ENCODE data around the gene CDH13.

CDH13 gene

DNA sequence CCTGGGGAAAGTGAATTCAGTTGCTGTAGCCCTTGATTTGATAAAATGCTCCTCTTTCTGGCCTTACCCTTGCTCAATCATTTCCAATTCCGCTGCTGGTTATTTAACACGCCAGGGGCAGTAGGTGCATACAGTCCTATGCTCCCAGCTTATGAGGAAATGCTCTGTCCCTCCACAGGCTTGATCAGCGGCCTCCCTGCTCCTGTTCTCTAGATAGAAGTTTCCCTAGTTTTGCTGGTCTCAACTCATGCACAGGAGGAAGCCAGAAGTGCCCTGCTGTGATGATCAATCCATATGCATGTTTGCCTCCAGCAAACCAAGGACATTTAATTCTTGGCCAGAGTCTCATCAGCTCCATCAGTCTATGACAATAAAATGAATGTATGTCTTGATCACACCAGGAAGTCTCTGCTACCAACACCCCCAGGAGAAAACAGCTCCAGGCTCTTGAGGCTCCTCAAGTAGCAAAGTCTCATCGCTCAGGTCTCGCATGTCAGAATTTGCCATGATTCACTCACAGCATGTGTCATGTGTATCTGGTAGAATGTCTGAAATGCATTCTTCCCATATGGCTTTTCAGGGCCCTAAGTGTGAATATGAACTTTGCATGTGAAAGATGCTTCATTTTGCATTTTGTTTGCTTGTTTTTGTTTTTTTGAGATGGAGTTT is 208.9 kb downstream of the CDH13 start:
- Mint-ChIP-seq H3K9me3 (no peaks in the 10 kb centered on the region), H3K27me3 (peaks cover 21% of the 10 kb centered on the region), H3K4me1 (no peaks in the 10 kb centered on the region), H3K27ac (ENCODE audit: low read depth) (no peak overlapping the region), H3K4me3 (no peak overlapping the region), H3K36me3 (ENCODE audit: insufficient read depth) (no peaks in the 10 kb centered on the region)
- DNase-seq (ENCODE audit: low spot score in 2 of 2) = no peak
- ATAC-seq (replicated peaks; ENCODE audit: extremely low read depth, poor library complexity, severe bottlenecking) = no peak

GRCh38 chr16:82841108-82841507 is 214.3 kb downstream of the CDH13 start:
- Mint-ChIP-seq H3K4me3 (no peak overlapping the region), H3K27me3 (peaks cover 23% of the 10 kb centered on the region)

GRCh38 chr16:82843606-82844271 is 217.0 kb downstream of the CDH13 start:
- H3K4me1 Mint-ChIP-seq = no peaks in the 10 kb centered on the region
- DNase-seq (ENCODE audit: low spot score in 2 of 2) = no peak
- H3K9me3 Mint-ChIP-seq = no peaks in the 10 kb centered on the region
- no peak overlapping the region for H3K27ac Mint-ChIP-seq (ENCODE audit: low read depth)
- peaks cover 21% of the 10 kb centered on the region for H3K27me3 Mint-ChIP-seq
- H3K36me3 Mint-ChIP-seq (ENCODE audit: insufficient read depth) = no peaks in the 10 kb centered on the region
- no peak overlapping the region for H3K4me3 Mint-ChIP-seq
- no peak for ATAC-seq (replicated peaks; ENCODE audit: extremely low read depth, poor library complexity, severe bottlenecking)

More at GRCh38 chr16:82841108-82841507, 214.3 kb downstream of the CDH13 start:
- H3K4me1 Mint-ChIP-seq = no peaks in the 10 kb centered on the region
- H3K36me3 Mint-ChIP-seq (ENCODE audit: insufficient read depth) = no peaks in the 10 kb centered on the region
- DNase-seq (ENCODE audit: low spot score in 2 of 2) (no peak), ATAC-seq (replicated peaks; ENCODE audit: extremely low read depth, poor library complexity, severe bottlenecking) (no peak)
- no peaks in the 10 kb centered on the region for H3K9me3 Mint-ChIP-seq
- no peak overlapping the region for H3K27ac Mint-ChIP-seq (ENCODE audit: low read depth)

- no peaks in the 10 kb centered on the region for H3K36me3 Mint-ChIP-seq (ENCODE audit: insufficient read depth)
- ATAC-seq (replicated peaks; ENCODE audit: extremely low read depth, poor library complexity, severe bottlenecking) = no peak
These were observed 218.3 kb downstream of the CDH13 start for GRCh38 chr16:82845116-82845515.

DNA sequence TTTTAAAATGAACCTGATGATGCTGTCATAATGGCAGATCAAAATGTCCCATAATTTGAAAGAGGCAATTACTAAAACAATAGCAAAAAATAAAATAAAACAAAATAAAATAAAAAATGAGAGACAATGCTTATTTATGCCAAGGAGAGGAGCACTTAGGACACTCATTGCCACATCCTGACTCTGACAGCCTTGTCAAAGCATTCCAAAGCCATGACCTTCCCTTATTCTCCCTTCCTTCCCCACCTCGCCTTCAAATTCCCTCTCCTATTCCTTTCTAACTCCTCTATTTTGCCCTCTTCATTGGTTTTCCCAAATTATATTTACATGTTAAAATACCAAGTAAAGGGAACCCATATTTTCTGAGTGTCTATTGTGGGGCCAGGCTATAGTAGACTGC is 220.0 kb downstream of the CDH13 start:
- no peaks in the 10 kb centered on the region for H3K4me1 Mint-ChIP-seq
- H3K27ac Mint-ChIP-seq (ENCODE audit: low read depth) = no peak overlapping the region
- peaks cover 2% of the 10 kb centered on the region for H3K36me3 Mint-ChIP-seq (ENCODE audit: insufficient read depth)
- no peak overlapping the region for H3K4me3 Mint-ChIP-seq
- no peak for ATAC-seq (replicated peaks; ENCODE audit: extremely low read depth, poor library complexity, severe bottlenecking)
- peaks cover 33% of the 10 kb centered on the region for H3K27me3 Mint-ChIP-seq
- no peak for DNase-seq (ENCODE audit: low spot score in 2 of 2)
- no peaks in the 10 kb centered on the region for H3K9me3 Mint-ChIP-seq

More at GRCh38 chr16:82845116-82845515, 218.3 kb downstream of the CDH13 start:
- H3K27me3 Mint-ChIP-seq = peaks cover 23% of the 10 kb centered on the region
- H3K9me3 Mint-ChIP-seq = no peaks in the 10 kb centered on the region
- no peaks in the 10 kb centered on the region for H3K4me1 Mint-ChIP-seq
- no peak overlapping the region for H3K27ac Mint-ChIP-seq (ENCODE audit: low read depth)
- no peak overlapping the region for H3K4me3 Mint-ChIP-seq
- no peak for DNase-seq (ENCODE audit: low spot score in 2 of 2)

- Mint-ChIP-seq H3K4me1 (no peaks in the 10 kb centered on the region), H3K27me3 (peaks cover 43% of the 10 kb centered on the region), H3K4me3 (no peak overlapping the region), H3K27ac (ENCODE audit: low read depth) (no peak overlapping the region), H3K36me3 (ENCODE audit: insufficient read depth) (peaks cover 2% of the 10 kb centered on the region), H3K9me3 (no peaks in the 10 kb centered on the region)
- DNase-seq (ENCODE audit: low spot score in 2 of 2) (no peak), ATAC-seq (replicated peaks; ENCODE audit: extremely low read depth, poor library complexity, severe bottlenecking) (no peak)
These were observed 221.2 kb downstream of the CDH13 start for GRCh38 chr16:82848013-82848412.

- no peak overlapping the region for H3K27ac Mint-ChIP-seq (ENCODE audit: low read depth)
- ATAC-seq (replicated peaks; ENCODE audit: extremely low read depth, poor library complexity, severe bottlenecking) (no peak), DNase-seq (ENCODE audit: low spot score in 2 of 2) (no peak)
- H3K4me1 Mint-ChIP-seq = no peaks in the 10 kb centered on the region
- peaks cover 45% of the 10 kb centered on the region for H3K27me3 Mint-ChIP-seq
- no peaks in the 10 kb centered on the region for H3K9me3 Mint-ChIP-seq
- no peak overlapping the region for H3K4me3 Mint-ChIP-seq
- peaks cover 2% of the 10 kb centered on the region for H3K36me3 Mint-ChIP-seq (ENCODE audit: insufficient read depth)
These were observed 225.7 kb downstream of the CDH13 start for GRCh38 chr16:82852388-82853008.

DNA sequence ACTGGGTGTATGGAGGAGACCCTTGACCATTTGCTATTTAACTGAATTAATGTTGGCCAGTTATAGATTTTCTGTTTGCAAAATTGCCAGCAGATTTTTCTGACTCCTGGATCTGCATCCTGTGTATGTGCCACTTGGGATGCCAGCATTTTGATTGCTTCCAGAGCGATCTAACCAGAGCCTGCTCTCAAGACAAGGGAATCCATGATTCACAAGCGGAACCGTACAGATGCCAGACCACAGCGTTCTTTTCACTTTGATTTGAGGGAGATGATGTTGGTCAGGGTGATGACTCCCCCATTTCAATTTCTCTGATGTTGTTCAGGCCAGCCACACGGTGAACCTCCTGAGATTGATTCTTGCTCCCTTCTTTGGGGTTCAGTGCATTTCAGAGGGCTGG is 228.7 kb downstream of the CDH13 start:
- no peak overlapping the region for H3K4me3 Mint-ChIP-seq
- ATAC-seq (replicated peaks; ENCODE audit: extremely low read depth, poor library complexity, severe bottlenecking) (no peak), DNase-seq (ENCODE audit: low spot score in 2 of 2) (no peak)
- peaks cover 52% of the 10 kb centered on the region for H3K27me3 Mint-ChIP-seq
- peaks cover 2% of the 10 kb centered on the region for H3K36me3 Mint-ChIP-seq (ENCODE audit: insufficient read depth)
- H3K9me3 Mint-ChIP-seq = no peaks in the 10 kb centered on the region
- H3K4me1 Mint-ChIP-seq = no peaks in the 10 kb centered on the region
- no peak overlapping the region for H3K27ac Mint-ChIP-seq (ENCODE audit: low read depth)

DNA sequence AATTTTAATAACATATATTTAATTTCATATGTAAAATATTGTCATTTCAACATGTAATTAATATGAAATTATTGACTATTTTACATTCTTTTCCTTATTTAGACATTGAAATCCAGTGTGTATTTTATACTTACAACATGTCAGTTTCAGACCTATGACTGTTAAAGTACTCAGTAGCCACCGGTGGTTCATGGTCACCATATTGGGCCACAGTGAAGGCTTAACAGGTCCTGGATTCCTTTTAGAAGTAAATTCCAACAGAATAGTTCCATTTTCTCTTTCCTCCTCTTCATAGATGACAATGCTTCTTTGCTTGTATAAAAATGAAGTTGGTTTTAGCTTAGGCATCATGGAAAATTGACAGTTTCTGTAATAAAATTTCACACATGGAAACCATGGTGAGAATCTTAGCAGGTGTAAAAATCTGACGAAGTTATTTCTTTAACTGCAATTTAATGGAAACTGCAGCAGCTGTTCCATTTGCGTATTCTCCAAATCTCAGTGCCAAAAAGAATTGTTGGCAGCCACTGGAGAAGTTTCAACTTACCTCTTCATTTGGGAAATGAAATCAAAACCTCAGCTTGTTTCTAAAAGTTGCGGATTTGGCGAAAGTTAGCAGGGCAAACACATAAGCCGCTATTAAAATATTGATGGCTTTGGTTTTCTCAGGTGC is 231.1 kb downstream of the CDH13 start:
- Mint-ChIP-seq H3K36me3 (ENCODE audit: insufficient read depth) (no peaks in the 10 kb centered on the region), H3K27ac (ENCODE audit: low read depth) (no peak overlapping the region), H3K4me1 (no peaks in the 10 kb centered on the region), H3K9me3 (no peaks in the 10 kb centered on the region), H3K4me3 (no peak overlapping the region), H3K27me3 (peaks cover 51% of the 10 kb centered on the region)
- ATAC-seq (replicated peaks; ENCODE audit: extremely low read depth, poor library complexity, severe bottlenecking) (no peak), DNase-seq (ENCODE audit: low spot score in 2 of 2) (no peak)

GRCh38 chr16:82859662-82860061 is 232.9 kb downstream of the CDH13 start:
- no peak overlapping the region for H3K27ac Mint-ChIP-seq (ENCODE audit: low read depth)

GRCh38 chr16:82860071-82860470 is 233.3 kb downstream of the CDH13 start:
- no peak for DNase-seq (ENCODE audit: low spot score in 2 of 2)
- Mint-ChIP-seq H3K36me3 (ENCODE audit: insufficient read depth) (no peaks in the 10 kb centered on the region), H3K4me3 (no peak overlapping the region), H3K4me1 (no peaks in the 10 kb centered on the region), H3K27ac (ENCODE audit: low read depth) (no peak overlapping the region), H3K27me3 (peaks cover 39% of the 10 kb centered on the region), H3K9me3 (no peaks in the 10 kb centered on the region)
- no peak for ATAC-seq (replicated peaks; ENCODE audit: extremely low read depth, poor library complexity, severe bottlenecking)

More at GRCh38 chr16:82859662-82860061, 232.9 kb downstream of the CDH13 start:
- DNase-seq (ENCODE audit: low spot score in 2 of 2) (no peak), ATAC-seq (replicated peaks; ENCODE audit: extremely low read depth, poor library complexity, severe bottlenecking) (no peak)
- peaks cover 40% of the 10 kb centered on the region for H3K27me3 Mint-ChIP-seq
- no peaks in the 10 kb centered on the region for H3K9me3 Mint-ChIP-seq
- H3K4me3 Mint-ChIP-seq = no peak overlapping the region
- H3K36me3 Mint-ChIP-seq (ENCODE audit: insufficient read depth) = no peaks in the 10 kb centered on the region
- H3K4me1 Mint-ChIP-seq = no peaks in the 10 kb centered on the region

- no peak for ATAC-seq (replicated peaks; ENCODE audit: extremely low read depth, poor library complexity, severe bottlenecking)
- Mint-ChIP-seq H3K9me3 (no peaks in the 10 kb centered on the region), H3K4me3 (no peak overlapping the region), H3K36me3 (ENCODE audit: insufficient read depth) (no peaks in the 10 kb centered on the region), H3K27ac (ENCODE audit: low read depth) (no peak overlapping the region), H3K27me3 (peaks cover 32% of the 10 kb centered on the region), H3K4me1 (no peaks in the 10 kb centered on the region)
- no peak for DNase-seq (ENCODE audit: low spot score in 2 of 2)
These were observed 235.3 kb downstream of the CDH13 start for GRCh38 chr16:82862057-82862456.
